Posterior vena cava (tissue), 2 donors: ENCODE measurements around the gene ZNF311. TPM values are rescaled to one million over a fixed set of nuclear protein-coding genes. Genes with fewer than 3 reads are reported as not detected.

Experiments used
- DNase-seq: peaks from one replicate; pipeline ENCODE4 v3.0.0-alpha.2; 2020; ENCODE audit warnings: low spot score
- intact Hi-C, 2 donors: fragments of 100-400 bp; cut with DNase I; formaldehyde crosslinking; loops; one replicate each; pipeline versions ENCODE4 v1.14.1 to v1.14.2; 2022 to 2023
- long read RNA-seq, 2 donors: library from polyadenylated mRNA; unstranded; transcript quantifications; one replicate each; pipeline ENCODE4 v2.0.0, GENCODE V29; 2020 to 2021
- total RNA-seq, 2 donors: library from RNA; stranded (reverse); fragmentation: NEBNext Ultra II Directional; extraction: Animal tissue kit (Norgen Biotek cat#: 25700); gene quantifications; one replicate each; pipeline ENCODE4 v1.2.1, GENCODE V29; 2021
- donor health status: DM: yes; HTN: yes; CAD: no.
- donor health status: DM: yes; HTN: yes; CAD: no.

ZNF311 gene
- total RNA-seq: 1 to 10 TPM in 1 of 2 donors, under 1 TPM in 1; 0.90 to 1.7 TPM
- long read RNA-seq, donor 1: 0 reads
- long read RNA-seq, donor 2, partial matches to known transcripts: 0 of 2 reads
- long read RNA-seq, donor 2, other reads (novel, unspliced or antisense): 2 of 2 reads

- no peak for DNase-seq
- intact Hi-C loops: no loop called here
These were observed at the start of gene ZNF311 for GRCh38 chr6:29005183-29005885. Gene ZNF311, minus strand, starts transcription at chr6:29005315. Its CDS starts 1,361 bp downstream, at chr6:29003954.

- DNase-seq: no peak
- intact Hi-C loops: no loop called here
These were observed 46.6 kb upstream of the ZNF311 start for GRCh38 chr6:29051680-29052079.

GRCh38 chr6:29045075-29045474 lies 40.0 kb upstream of the ZNF311 start, which contains the start of gene OR2W1:
Gene OR2W1, minus strand, starts transcription at chr6:29045175. Its CDS starts 0 bp downstream, at chr6:29045175.
- DNase-seq: no peak
- intact Hi-C loops: no loop called here

GRCh38 chr6:29035951-29036350 lies 30.8 kb upstream of the ZNF311 start:
- intact Hi-C loops: no loop called here
- no peak for DNase-seq

GRCh38 chr6:29028821-29029220 lies 23.7 kb upstream of the ZNF311 start:
- intact Hi-C loops: no loop called here
- DNase-seq: no peak

- intact Hi-C loops: no loop called here
- DNase-seq: no peak
These were observed 20.9 kb upstream of the ZNF311 start for GRCh38 chr6:29025927-29026585.

- intact Hi-C loops: no loop called here
- DNase-seq: no peak
These were observed 16.3 kb upstream of the ZNF311 start for GRCh38 chr6:29021434-29021833.

GRCh38 chr6:29019629-29020028 lies 14.5 kb upstream of the ZNF311 start:
- no peak for DNase-seq
- intact Hi-C loops: loop anchor here in 1 of 2 donors (5.0 kb wide), 1 partner anchor 332 kb away; no protein-coding TSS in a partner anchor

GRCh38 chr6:29017428-29017802 lies 12.3 kb upstream of the ZNF311 start:
- DNase-seq: no peak
- intact Hi-C loops: loop anchor here in 1 of 2 donors (5.0 kb wide), 1 partner anchor 330 kb away; no protein-coding TSS in a partner anchor

- intact Hi-C loops: loop anchor here in 1 of 2 donors (5.0 kb wide), 1 partner anchor 329 kb away; no protein-coding TSS in a partner anchor
- peak; percentile 90 for DNase-seq
These were observed 11.7 kb upstream of the ZNF311 start for GRCh38 chr6:29016559-29017427.

- peak; percentile 77 for DNase-seq
- intact Hi-C loops: loop anchor here (5.0 kb wide), 3 partner anchors 178 to 328 kb away; no protein-coding TSS in a partner anchor
These were observed 9.9 kb upstream of the ZNF311 start for GRCh38 chr6:29014729-29015608.

GRCh38 chr6:29011276-29011734 lies 6.2 kb upstream of the ZNF311 start:
- intact Hi-C loops: loop anchor here (5.0 kb wide), 2 partner anchors 174 to 319 kb away; no protein-coding TSS in a partner anchor
- no peak for DNase-seq

- no peak for DNase-seq
- intact Hi-C loops: no loop called here
These were observed 4.2 kb upstream of the ZNF311 start for GRCh38 chr6:29009358-29009757.

GRCh38 chr6:29008089-29008488 lies 3.0 kb upstream of the ZNF311 start:
- intact Hi-C loops: no loop called here
- DNase-seq: no peak

- DNase-seq: no peak
- intact Hi-C loops: no loop called here
These were observed 8.1 kb downstream of the ZNF311 start for GRCh38 chr6:28996844-28997510.

GRCh38 chr6:28995093-28995650 lies 9.9 kb downstream of the ZNF311 start:
- DNase-seq: no peak
- intact Hi-C loops: no loop called here

- intact Hi-C loops: no loop called here
- peak; percentile 89 for DNase-seq
These were observed 16.4 kb downstream of the ZNF311 start for GRCh38 chr6:28988536-28989311.
